ENCODE measurements around the gene COL25A1.

DNA sequence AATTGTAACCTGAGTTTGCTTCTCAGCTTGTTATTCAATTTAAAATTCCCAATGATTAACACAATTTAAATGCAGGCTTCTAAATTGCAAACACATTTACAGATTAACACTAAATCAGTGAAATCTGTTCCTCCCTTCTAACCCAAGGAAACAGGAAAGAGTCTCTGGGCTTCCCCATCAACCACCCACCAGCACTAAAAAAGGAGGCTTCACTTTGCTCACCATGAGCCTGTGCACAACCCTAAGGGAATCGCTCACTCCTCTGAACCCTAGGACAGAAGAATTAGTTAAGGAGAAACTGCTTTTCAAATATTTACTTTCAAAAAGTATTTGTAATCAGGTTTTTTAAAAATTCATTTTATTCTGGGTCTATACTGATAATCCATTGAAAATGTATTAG lies 155.3 kb downstream of the COL25A1 start:
- TF ChIP-seq SP1 (IDR thresholded peaks at IDR 0.05) (no peak), FOXM1 (IDR thresholded peaks at IDR 0.05; ENCODE audit: borderline replicate concordance) (no peak)
